Tibial nerve (tissue), 4 donors: ENCODE results near the gene CNTLN.

Source experiments
- EP300 ChIP-seq, 2 donors: sonication (generic); formaldehyde crosslinking; IDR thresholded peaks; one replicate each; pipeline ENCODE4 v1.6.1; 2017; ENCODE audit warnings: antibody characterized with exemption in 2 of 2, mild to moderate bottlenecking in 1 of 2
- POLR2A ChIP-seq, 2 donors: fragments of 450-650 bp; IDR thresholded peaks; one replicate each; pipeline ENCODE4 v1.6.1; 2017; ENCODE audit warnings: antibody characterized with exemption in 2 of 2, mild to moderate bottlenecking in 2 of 2, moderate library complexity in 2 of 2
- TF ChIP-seq, protein P1 (sequence below), 5 experiments: fragments of 200-600 bp in 3 of 5; fragments of 450-650 bp in 2 of 5; sonication (generic) in 3 of 5; IDR thresholded peaks; one replicate each; pipeline ENCODE4 v1.5.1; 2016 to 2019; ENCODE audit warnings: antibody characterized with exemption in 5 of 5, mild to moderate bottlenecking in 3 of 5, moderate library complexity in 2 of 5

DNA sequence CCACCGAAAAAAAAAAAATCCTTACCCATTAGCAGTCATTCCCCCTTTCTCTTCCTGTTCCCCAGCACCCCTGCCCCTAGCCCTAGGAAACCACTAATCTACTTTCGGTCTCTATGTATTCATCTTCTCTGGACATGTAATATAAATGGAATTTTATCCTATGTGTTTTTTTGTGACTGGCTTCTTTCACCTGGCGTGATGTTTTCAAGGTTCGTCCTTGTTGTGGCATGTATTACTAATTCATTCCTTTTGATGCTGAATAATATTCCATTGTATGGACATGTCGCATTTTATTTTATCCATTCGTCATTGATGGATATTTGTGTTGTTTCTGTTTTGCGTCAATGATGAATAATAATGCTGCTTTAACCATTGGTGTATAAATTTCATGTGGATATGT lies 401.2 kb downstream of the CNTLN start:
- TF ChIP-seq EP300 (IDR thresholded peaks at IDR 0.05) (no peak), POLR2A (IDR thresholded peaks at IDR 0.05) (no peak)
- TF ChIP-seq, protein P1, sequence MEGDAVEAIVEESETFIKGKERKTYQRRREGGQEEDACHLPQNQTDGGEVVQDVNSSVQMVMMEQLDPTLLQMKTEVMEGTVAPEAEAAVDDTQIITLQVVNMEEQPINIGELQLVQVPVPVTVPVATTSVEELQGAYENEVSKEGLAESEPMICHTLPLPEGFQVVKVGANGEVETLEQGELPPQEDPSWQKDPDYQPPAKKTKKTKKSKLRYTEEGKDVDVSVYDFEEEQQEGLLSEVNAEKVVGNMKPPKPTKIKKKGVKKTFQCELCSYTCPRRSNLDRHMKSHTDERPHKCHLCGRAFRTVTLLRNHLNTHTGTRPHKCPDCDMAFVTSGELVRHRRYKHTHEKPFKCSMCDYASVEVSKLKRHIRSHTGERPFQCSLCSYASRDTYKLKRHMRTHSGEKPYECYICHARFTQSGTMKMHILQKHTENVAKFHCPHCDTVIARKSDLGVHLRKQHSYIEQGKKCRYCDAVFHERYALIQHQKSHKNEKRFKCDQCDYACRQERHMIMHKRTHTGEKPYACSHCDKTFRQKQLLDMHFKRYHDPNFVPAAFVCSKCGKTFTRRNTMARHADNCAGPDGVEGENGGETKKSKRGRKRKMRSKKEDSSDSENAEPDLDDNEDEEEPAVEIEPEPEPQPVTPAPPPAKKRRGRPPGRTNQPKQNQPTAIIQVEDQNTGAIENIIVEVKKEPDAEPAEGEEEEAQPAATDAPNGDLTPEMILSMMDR (IDR thresholded peaks at IDR 0.05) = no peak
